Ovary (tissue), 3 donors: ENCODE data around the gene MRRF.

ENCODE experiments used
- CTCF ChIP-seq, 3 donors: fragments of 450-650 bp in 2 of 3; fragments of 200-600 bp in 1 of 3; IDR thresholded peaks; one replicate each; pipeline versions ENCODE4 v1.5.1 to v1.8.0; 2016 to 2022; ENCODE audit warnings: antibody characterized with exemption in 3 of 3, mild to moderate bottlenecking in 1 of 3
- POLR2A ChIP-seq: fragments of 450-650 bp; IDR thresholded peaks from one replicate; pipeline ENCODE4 v1.6.1; 2017; ENCODE audit warnings: antibody characterized with exemption, mild to moderate bottlenecking, moderate library complexity
- donor health status: DM: no; HTN: no; CAD: no.

DNA sequence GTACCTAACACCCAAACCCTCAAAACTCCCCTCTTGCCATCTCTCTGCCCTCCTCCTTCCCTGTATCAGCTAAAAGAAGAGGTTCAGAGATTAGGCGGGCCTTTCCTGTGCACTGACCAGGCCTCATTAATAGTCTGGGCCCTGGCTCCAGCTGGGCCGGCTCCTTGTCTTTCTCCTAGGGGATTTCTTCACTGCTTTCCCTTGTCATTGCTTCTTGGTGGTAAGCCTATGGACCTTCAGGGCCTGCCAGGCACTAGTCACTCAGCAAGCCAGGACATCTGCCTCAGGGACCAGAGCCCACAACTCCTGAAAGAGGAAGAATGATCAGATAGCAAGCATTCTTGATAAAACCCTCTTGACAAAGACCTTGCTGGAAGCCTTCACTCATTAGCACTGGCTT lies 50.9 kb downstream of the MRRF start:
- TF ChIP-seq CTCF (IDR thresholded peaks at IDR 0.05) (no peak), POLR2A (no peak)
